HG03558 (cell line): Measurements from ENCODE around the gene LRRC61.

ENCODE experiments used
- ATAC-seq: cut with Tn5 transposase; IDR thresholded peaks from one replicate; pipeline ENCODE4 v1.9.1; 2021; ENCODE audit warnings: moderate number of reproducible peaks; ENCODE audit not compliant: unreplicated experiment; ENCODE audit errors: extremely low read depth

LRRC61 gene

GRCh38 chr7:150368884-150369747 lies 46.0 kb downstream of the LRRC61 start:
- peak; percentile 25 for ATAC-seq

DNA sequence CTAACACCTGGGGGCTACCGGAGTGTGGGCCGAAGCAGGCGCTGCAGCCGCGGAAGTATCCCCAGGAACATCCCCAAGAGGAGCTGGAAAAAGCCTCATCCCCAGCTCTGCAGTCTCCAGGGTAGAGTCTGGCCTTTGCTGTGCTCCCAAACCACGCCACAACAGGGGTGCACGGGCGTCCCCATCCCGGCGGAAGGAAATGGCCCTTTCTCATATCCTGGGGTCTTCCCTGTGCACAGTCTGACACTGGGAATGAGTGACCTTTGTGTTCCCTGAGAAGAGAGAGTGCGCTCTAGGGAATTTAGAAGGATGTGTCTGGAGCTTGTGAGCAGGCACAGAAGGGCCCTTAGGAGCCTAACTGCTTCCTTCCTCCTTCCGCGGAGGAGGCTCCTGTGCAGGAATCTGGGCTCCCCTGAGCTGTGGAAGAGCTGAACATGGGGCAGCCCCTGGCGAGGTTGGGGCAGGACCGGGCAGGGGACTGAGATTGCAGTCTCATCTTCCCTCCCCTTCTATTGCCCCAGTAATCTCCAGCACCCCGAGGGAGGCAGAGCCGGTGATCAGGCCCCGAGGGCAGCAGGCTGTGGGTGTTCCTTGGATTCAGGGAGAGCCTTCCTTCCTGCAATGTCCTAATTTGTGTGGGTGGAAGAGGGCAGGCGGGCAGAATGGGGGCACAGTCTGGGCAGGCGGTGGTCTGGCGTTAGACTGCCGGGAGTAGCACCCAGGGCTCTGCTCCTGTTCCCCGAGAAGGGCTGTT lies 46.8 kb downstream of the LRRC61 start:
- ATAC-seq = no peak

- no peak for ATAC-seq
Observed at GRCh38 chr7:150370612-150371071, 47.5 kb downstream of the LRRC61 start.

DNA sequence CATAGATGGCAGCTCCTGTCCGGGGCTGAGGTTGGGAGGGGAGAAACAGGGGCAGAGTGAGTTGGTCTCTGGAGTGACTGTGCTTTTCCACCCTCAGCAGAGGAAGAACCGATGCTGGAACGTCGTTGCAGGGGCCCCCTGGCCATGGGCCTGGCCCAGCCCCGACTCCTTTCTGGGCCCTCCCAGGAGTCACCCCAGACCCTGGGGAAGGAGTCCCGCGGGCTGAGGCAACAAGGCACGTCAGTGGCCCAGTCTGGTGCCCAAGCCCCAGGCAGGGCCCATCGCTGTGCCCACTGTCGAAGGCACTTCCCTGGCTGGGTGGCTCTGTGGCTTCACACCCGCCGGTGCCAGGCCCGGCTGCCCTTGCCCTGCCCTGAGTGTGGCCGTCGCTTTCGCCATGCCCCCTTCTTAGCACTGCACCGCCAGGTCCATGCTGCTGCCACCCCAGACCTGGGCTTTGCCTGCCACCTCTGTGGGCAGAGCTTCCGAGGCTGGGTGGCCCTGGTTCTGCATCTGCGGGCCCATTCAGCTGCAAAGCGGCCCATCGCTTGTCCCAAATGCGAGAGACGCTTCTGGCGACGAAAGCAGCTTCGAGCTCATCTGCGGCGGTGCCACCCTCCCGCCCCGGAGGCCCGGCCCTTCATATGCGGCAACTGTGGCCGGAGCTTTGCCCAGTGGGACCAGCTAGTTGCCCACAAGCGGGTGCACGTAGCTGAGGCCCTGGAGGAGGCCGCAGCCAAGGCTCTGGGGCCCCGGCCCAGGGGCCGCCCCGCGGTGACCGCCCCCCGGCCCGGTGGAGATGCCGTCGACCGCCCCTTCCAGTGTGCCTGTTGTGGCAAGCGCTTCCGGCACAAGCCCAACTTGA lies 48.2 kb downstream of the LRRC61 start:
- ATAC-seq = no peak

DNA sequence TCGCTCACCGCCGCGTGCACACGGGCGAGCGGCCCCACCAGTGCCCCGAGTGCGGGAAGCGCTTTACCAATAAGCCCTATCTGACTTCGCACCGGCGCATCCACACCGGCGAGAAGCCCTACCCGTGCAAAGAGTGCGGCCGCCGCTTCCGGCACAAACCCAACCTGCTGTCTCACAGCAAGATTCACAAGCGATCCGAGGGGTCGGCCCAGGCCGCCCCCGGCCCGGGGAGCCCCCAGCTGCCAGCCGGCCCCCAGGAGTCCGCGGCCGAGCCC lies 48.8 kb downstream of the LRRC61 start:
- ATAC-seq = no peak

GRCh38 chr7:150372271-150373048 lies 49.3 kb downstream of the LRRC61 start:
- no peak for ATAC-seq

GRCh38 chr7:150373049-150373801 lies 50.1 kb downstream of the LRRC61 start:
- no peak for ATAC-seq

DNA sequence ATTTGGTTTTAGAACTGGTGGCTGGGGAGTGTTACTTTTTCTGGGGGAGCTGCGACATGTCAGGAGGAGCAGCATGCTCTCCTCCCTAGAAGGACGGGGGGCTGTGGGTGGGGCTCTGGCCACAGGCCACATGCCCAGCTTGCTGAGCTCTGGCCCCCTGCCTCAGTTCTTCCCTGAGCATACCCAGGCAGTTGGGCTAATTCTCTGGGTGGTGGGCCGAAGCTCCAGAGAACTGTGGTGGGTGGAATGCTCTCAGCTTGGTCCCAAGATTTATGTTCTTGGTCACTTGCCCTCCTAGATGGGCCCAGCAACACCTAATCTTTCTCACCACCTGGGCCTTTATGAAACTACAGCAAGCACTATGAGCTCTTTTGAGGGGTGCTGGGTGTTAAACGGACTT lies 50.9 kb downstream of the LRRC61 start:
- no peak for ATAC-seq

- ATAC-seq = no peak
Observed at GRCh38 chr7:150374472-150374871, 51.3 kb downstream of the LRRC61 start.

DNA sequence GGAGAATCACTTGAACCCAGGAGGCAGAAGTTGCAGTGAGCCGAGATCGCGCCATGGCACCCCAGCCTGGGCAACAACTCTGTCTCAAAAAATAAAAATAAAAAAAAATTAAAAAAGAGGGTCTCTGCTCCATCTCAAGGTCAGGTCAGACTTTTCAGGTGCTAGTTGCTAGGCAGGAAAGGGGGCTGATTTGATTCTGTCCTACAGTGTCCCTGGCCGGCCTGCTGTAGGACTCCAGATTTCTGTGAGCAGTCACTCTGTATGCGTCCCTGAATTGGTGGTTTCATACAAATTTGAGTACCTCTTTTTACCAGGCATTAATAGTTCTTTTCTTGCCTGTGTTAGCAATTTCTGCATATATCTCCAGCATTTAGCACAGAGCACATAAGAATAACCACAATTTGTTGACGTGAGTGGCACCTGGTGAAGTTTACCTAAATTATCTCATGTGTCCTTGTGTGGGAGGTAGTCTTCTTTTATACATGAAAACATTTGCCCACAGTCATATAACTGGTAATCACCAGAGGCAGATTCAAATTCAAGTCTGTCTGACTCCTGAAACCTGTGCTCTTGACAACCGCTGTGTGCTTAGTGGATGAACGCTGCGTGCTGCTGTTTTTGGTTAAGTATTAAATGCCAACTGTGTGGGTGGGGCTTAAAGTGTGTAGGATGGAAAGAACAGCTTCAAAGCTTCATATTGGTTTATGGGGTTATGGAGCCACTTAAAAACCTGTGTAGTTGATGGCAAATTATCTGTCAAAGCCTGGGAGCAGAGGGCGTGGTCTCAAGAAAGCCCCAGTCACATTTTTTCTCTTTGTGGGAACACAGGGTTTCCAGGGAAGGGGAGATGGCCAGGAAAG lies 52.7 kb downstream of the LRRC61 start:
- no peak for ATAC-seq

DNA sequence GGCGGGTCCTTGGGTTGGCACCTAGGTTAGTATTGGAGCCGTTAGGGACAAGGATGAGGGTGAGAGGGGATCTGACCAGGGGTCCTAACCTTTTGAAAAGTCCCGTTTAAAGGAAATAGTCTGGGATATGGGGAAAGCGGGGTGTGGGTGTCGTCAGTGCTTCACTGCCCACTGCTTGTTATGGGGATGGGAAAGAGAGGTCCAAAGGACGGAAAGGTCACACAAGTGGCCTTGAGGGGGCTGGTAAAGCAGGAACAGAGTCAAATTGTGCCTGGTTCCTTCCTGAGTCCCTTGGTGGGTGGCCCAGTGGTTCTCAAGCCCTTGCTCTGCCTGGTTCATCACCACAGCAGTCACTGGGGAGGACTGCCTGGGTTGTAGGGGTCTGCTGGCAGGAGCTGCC lies 53.4 kb downstream of the LRRC61 start:
- ATAC-seq = no peak

DNA sequence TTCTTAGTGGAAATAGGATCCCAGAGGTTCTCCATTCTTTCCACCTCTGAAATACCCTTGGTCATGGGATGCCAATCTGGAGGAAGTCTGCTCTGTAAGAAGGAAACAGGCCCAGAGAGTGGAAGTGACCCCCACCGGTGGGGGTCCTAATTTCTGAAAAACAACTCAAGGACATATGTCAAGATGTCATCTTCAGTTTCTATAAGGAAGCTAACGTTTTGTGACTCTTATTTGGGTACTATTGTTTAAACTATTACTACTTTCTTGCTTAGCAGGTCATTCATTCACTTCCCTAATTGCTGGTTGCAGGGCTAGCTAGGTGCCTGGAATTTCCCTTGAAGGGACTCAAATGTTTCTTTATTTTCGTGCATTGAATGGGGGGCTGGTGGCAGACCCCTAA lies 54.0 kb downstream of the LRRC61 start:
- no peak for ATAC-seq

DNA sequence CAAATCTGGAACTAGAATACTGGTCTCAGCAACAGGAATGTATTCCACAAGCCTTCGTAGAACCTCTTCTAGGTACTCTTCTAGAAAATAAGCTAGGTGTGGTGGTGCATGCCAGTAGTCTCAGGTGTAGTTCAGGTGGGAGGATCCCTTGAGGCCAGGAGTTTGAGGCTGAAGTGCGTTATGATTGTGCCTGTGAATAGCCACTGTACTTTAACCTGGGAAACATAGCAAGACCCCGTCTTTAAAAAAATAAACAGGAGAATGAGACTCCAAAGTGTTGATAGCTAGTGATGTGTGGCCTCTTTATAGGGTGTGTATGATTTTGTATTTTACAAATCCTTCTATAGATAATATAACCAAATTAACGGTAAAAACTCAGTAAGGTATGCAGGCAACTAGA lies 54.5 kb downstream of the LRRC61 start:
- no peak for ATAC-seq

GRCh38 chr7:150378115-150378852 lies 55.1 kb downstream of the LRRC61 start:
- no peak for ATAC-seq

DNA sequence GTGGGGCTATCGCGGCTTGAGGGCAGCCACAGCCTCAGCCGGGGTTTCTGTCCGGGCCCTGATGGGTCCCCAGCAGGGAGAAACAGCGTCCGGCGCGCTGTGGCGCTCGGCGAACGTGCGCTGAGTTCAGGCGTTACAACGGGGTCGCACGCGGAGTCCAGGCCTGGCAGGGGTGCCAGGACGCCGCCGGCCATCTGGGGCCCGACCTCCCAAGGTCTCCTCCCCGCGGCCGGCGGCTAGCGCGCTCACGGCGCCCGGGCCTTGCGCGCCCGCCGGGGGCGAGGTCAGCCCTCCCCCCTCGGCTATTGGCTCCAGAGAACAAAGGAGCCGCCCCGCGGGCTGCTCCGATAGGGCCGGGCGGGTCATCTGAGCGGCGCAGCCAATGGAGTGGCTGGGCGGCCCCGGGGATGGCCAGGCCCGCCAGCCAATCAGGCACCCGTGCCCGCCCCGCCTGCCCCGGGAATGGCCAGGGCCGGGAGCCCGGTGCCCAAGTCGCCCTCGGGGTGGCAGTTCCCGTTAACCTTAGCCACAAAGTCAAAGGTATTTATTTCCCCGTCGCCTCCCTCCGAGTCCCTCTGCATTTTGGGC lies 55.8 kb downstream of the LRRC61 start, which contains the start of gene ZNF775:
ZNF775 (plus strand) TSS at position 478 of the 588 bp plus-strand sequence. CDS start 9,141 bp downstream, outside the sequence.
- ATAC-seq = peak; percentile 68

DNA sequence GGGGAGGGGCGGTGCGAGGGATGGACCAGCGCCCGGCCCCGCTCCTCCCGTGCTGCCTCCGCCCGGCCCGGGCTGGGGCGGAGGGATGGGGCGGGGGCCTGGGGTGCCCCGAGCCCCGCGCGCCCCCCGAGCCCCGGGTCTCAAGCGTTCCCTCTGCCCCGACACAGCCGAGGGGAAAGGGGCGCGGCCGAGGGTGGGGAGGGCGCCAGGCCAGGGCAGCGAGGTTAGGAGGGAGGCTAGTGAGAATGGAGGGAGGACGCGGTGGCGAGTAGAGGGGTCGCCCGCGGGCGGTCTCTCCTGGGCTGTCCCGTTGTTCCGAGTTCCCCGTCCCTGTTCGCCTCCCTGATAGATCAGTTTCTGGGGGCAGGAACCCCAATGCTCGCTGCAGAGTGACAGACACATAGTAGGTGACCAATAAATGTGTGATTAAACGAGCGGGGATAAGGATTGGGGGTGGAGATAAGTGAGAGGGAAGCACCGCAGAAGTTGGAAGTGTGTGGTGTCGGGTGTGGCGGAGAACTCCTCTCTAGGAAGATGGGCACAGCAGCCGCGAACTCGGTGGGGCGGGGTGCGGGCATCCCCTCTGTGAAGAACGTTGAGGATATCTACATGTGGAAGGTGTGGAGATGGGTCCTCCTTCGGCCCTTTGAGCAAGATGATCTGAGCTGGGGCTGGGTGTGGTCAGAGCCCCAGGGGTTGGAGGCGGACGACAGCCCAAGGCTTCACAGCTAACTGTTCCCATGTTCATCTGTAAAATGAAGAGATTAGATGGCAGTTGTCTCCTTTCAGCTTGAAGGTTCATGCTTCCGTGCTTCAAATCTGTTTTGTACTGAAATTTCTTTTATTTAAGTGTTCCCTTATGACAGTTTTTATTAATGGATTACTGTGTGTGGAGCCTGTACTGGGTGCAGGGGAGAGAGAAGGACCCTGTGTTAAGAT lies 56.6 kb downstream of the LRRC61 start:
- peak; percentile 6 for ATAC-seq
